HG03103 (cell line): ENCODE measurements around the gene IL17RA.
"Not testable (repeated sequence)": the region's sequence is repeated elsewhere in the genome, so short reads cannot be mapped to it uniquely, and the experiment has no call there.

Source experiments
- ATAC-seq: cut with Tn5 transposase; IDR thresholded peaks from one replicate; pipeline ENCODE4 v1.9.1; 2021; ENCODE audit warnings: low read depth; ENCODE audit not compliant: unreplicated experiment

The IL17RA gene, protein sequence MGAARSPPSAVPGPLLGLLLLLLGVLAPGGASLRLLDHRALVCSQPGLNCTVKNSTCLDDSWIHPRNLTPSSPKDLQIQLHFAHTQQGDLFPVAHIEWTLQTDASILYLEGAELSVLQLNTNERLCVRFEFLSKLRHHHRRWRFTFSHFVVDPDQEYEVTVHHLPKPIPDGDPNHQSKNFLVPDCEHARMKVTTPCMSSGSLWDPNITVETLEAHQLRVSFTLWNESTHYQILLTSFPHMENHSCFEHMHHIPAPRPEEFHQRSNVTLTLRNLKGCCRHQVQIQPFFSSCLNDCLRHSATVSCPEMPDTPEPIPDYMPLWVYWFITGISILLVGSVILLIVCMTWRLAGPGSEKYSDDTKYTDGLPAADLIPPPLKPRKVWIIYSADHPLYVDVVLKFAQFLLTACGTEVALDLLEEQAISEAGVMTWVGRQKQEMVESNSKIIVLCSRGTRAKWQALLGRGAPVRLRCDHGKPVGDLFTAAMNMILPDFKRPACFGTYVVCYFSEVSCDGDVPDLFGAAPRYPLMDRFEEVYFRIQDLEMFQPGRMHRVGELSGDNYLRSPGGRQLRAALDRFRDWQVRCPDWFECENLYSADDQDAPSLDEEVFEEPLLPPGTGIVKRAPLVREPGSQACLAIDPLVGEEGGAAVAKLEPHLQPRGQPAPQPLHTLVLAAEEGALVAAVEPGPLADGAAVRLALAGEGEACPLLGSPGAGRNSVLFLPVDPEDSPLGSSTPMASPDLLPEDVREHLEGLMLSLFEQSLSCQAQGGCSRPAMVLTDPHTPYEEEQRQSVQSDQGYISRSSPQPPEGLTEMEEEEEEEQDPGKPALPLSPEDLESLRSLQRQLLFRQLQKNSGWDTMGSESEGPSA

GRCh38 chr22:17084554-17085276 is at the start of gene IL17RA:
IL17RA (plus strand) TSS chr22:17085000; CDS start chr22:17085092, 92 bp downstream.
- ATAC-seq, result peak; percentile 71

DNA sequence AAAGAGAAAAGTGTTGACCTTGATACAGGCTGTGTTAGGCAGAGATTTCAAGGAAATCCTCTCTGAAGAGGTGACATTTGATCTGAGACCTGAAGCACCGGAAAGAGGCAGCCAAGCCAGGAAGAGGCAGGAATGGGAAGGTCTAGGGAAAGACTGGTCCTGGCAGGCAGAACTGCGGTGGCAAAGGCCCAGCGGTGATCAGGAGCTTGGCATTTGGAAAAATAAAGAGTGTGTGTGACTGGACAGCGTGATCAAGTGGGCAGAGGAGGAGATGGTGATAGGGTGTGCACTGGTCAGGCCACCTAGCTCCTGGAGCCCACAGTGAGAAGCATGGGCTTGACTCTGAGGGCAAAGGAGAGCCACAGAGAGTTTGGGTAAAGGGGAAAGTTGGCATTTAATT is 49.6 kb upstream of the IL17RA start:
- ATAC-seq, result no peak

GRCh38 chr22:17035976-17036841 is 48.6 kb upstream of the IL17RA start:
- ATAC-seq, result not testable (repeated sequence)

DNA sequence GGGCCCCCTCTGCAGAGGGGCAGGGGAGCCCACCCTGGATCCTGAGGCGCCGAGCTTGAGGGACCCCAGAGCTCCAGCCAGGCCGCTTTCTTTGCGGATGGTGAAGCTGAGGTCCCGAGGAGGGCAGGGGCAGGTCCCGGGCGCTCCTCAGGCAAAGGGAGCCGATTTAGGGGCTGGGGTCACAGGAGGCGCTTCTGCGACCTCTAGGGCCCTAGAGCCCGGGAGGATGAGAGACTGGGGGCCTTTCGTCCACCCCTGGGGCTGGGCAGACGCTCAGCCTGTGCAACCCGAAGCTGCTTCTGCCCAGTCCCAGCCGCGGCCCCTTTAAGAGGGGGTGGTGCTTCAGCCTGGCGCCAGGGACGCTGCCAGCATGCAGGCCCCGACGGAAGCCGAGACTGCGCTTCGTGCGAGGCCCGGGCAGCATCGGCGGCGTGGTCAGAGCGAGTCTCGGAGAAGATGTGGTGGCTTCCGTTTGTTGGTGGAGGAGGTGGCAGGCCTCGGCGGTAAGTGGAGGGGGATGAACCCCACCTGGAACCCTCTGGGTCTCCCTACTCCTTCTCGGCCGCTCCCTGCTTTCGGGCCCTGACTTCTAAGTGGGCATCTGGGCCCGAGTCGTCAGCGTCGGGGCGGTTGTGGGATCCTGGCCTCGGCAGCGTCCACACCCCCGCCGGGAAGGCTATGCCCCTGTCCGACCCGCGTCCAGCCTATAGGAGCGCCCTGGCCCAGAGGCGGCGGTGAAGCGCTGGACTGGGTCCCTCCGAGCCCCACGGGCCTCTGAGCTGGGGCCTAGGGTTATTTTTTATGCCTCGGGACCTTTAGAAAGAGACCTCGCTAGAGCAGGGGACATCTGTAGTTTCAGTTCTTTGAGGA is 47.7 kb upstream of the IL17RA start:
- not testable (repeated sequence) for ATAC-seq

- ATAC-seq, result no peak
Measured at GRCh38 chr22:17043521-17043920, 41.3 kb upstream of the IL17RA start.

DNA sequence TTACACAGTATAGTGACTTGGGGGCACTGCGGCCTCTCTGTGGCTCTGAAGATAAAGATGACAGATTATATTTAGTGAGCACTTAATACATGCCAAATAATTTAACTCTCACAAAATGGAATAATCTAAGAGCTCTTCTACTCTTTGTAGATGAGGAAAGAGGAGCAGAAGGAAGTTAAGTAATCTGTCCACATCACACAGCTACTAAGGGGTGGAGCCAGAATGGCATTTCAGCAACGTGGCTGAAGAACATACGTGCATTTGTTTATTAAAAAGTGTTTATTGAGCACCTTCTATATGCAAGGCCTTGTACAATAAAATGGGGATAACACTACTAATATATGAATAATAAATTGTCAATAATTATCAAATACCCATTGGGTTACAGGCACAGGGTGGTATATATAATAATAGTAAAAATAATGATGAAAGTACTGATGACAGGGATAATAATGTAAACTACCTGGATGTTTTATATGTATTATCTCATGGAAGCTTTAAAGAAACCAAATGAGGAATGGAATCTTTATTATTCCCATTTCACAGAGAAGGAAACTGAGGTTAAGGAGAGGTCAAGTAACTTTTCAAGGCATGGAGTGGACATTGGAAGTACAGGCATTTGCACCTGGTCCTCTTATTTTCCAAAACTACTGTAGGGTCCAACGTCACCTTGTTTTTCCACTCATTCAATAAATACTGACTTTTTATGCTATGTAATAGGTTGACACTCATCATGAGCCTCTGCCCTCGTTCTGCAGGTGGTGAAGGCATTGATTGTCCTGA is 38.0 kb upstream of the IL17RA start:
- no peak for ATAC-seq

DNA sequence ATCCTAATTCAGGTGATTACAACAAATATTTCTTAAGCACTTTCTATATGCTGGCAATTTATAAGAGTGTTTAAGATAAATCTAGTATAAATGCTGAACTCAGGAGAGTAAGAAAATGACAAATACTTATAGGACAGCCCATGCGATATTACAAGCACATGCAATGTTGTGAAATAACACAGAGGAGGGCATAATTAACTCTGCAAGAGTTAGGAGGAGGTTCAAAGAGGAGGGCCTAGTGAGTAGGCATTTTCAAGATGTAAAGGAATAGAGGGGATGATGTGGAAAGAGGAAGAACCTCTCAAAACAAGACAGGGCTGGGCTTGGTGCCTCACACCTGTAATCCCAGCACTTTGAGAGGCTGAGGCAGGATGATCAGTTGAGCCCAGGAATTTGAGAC is 37.1 kb upstream of the IL17RA start:
- no peak for ATAC-seq

DNA sequence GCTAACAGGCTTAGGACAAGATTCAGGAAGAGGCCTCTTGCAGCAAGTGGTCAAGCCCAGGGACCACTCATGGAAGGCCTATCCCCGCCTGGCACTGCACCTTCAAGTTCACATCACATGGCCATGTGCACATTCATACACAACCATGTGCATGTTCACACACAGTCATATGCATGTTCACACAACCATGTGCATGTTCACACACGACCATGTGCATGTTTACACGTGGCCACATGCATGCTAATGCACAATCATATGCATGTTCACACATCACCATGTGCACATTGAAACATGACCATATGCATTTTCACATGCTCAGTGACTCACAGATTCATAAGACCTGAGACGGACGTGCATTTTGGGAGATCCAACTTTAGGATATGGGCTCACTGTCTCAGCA is 28.7 kb upstream of the IL17RA start:
- no peak for ATAC-seq

DNA sequence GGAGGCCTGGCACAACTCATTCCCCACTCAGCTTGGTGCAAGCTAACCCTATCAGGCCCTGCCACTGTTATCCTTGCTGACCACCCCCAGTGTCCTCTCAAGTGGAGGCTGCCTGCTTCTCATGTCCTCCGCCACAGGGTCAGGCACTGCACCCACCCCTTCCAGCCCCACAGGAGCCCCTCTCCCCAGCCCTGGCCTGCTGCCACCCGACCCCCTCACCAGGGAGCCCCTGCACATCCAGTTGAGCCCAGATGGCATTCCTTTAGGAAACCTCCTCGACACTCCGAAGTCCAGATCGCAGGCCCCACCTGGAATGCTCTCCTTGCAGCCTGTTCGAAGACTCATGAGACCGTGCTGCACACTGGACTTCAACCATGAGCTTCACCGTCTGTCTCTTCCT is 28.0 kb upstream of the IL17RA start:
- no peak for ATAC-seq

DNA sequence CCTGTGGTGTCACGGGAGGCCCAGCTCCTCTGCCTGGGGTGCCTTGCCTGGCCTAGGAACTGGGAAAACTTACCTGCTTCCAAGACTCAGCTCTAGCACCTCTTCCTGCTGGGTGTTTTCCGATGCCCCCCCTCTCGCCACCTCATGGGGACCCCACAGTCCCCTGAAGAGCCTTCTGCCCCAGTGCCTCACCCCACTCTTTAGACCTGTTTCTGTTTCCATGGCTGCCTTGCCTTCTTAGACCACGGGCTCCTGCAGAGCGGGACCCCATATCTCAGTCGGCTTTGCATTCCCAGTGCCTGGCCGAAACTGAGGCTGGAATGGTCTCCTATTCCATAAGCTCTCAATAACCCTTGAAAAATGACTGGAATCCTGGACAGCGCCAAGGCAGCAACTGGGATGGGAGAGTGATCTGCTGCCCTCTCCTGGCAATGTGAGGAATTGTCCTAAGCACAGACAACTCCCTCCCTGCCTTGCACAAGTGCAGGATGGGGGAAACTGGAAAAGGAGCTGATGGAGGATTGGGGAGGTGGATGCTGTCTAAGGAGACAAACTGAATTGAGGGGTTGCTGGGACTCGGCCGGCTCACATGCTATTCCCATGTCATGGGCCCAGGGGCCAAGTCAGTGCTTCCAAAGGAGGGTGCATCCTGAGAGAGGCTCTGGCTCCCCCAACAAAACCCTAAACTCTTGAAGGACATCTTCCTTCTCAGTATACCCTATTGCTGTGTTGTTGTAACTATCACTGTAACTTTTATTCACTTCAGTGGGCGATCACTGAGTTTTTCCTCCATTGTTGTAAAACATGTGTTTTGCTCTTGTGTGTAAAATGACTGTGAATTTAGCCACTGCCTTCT is 26.6 kb upstream of the IL17RA start:
- no peak for ATAC-seq

DNA sequence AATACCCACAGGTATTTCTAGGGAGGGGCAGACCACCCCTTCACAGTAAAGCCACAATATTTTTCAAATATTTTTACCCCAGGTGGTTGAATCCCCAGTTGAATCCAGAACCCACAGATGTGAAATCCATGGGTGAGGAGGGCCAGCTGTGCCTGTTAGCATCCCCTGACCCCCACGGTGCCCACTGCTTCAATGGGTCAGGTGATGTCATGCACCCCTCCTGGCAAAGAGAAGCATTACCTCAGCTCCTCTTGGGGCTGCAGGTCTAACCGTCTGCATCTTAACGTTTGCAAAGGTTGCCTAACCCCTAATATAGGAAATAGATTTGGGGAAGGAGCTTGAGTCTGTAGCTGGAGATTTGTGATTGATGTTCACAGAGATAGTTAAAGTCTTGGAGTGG is 24.7 kb upstream of the IL17RA start:
- no peak for ATAC-seq

DNA sequence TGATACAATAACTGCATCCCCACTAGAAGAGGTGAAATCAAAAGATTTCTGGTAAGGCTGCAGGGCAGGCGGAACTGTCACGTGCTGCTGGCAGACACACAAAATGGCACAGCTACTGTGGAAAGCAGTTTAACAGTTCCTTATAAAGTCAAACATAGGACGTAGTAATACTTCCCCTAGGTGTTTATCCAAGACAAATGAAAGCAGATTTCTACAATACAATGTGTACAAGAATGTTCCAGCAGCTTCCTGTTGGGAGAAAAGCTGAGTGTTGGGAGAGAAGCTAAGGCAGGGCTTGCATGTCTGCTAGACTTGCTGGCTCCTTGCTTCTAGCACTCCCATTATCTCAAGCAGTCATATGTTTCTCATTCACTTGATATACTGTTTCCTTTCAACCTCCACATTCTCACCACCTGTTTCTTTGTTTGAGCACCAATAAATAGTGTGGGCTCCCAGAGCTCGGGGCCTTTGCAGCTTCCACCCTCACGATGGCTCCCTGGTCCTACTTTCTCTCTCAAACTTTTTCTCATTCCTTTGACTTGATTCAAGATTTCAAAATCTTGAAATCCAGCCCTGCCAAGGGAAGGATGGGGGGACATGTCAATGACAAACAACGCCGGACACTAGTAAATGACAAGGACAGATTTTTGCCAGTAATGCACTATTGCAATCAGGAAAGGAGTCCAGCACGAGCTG is 21.2 kb upstream of the IL17RA start:
- no peak for ATAC-seq

GRCh38 chr22:17064498-17065100 is 20.2 kb upstream of the IL17RA start:
- ATAC-seq, result no peak

DNA sequence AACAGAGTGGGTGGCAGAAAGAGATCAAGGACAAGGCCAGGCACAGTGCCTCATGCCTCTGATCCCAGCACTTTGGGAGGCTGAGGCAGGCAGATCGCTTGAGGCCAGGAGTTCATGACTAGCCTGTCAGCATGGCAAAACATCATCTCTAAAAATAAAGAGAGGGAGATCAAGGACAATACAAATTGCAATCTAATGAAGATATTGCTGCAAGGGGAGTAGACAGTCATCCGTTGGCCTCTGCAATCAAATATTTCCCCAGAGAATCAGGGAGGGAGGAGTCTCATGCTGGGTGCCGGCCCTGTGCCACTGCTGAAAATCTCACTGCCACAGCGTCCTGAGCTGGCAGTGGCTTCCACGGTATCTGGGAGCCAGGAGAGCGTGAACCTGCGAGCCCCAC is 19.4 kb upstream of the IL17RA start:
- no peak for ATAC-seq

DNA sequence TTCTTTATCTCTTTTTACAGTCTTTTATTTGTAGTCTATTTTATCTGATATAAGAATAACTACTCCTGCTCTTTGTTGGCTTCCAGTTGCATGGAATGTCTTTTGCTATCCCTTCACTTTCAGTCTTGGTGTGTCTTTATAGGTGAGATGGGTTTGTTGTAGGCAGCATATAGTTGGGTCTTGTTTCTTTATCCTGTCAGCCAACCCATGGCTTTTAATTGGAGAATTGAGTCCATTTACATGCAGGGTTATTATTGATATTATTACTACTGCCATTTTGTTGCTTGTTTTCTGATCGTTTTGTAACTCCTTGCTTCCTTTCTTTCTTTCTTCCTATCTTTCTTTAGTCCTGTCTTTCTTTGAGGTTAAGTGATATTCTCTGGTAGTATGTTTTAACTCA is 11.9 kb upstream of the IL17RA start:
- ATAC-seq, result no peak

DNA sequence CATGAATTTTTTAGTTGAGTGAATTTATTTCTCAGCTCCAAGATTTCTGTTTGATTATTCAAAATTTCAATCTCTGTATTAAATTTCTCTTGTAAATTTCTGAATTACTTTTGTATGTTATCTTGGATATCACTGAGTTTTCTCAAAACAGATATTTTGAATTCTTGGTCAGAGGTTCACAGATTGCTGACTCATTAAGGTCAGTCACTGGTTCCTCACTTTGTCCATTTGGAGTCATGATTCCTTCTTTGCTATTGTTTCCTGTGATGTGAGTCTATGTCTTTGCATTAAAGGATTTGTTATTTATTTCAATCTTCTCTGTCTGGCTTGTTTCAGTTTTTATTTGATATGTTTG is 10.2 kb upstream of the IL17RA start:
- no peak for ATAC-seq

GRCh38 chr22:17077255-17077654 is 7.5 kb upstream of the IL17RA start:
- no peak for ATAC-seq
